K562 (cell line): ENCODE results near the gene TBXAS1. TPM values are rescaled to one million over a fixed set of nuclear protein-coding genes. Genes with fewer than 3 reads are reported as not detected.

Experiments used
- ATF3 ChIP-seq, 2 experiments: fragments of 450-650 bp in 1 of 2; sonication (generic) in 1 of 2; formaldehyde crosslinking in 1 of 2; IDR thresholded peaks in 1 of 2; conservative IDR thresholded peaks in 1 of 2; 2 replicates each; pipeline versions ENCODE4 v1.6.1 to v1.8.1; 2016 to 2023; ENCODE audit warnings: mild to moderate bottlenecking in 2 of 2, moderate library complexity in 2 of 2, inconsistent platforms in 1 of 2, missing genetic modification reagents in 1 of 2
- ATF7 ChIP-seq: fragments of 450-650 bp; IDR thresholded peaks from 2 replicates; pipeline ENCODE4 v1.7.1; 2014; ENCODE audit warnings: mild to moderate bottlenecking, moderate library complexity
- CHCHD3 ChIP-seq: fragments of 250-450 bp; sonication (Bioruptor Pico); IDR thresholded peaks from 2 replicates; pipeline ENCODE4 v2.1.2; 2022; ENCODE audit warnings: mild to moderate bottlenecking
- ELF4 ChIP-seq: fragments of 450-650 bp; formaldehyde crosslinking; IDR thresholded peaks from 2 replicates; pipeline ENCODE4 v1.4.0; 2022; ENCODE audit warnings: missing genetic modification characterization
- EZH2 ChIP-seq: IDR thresholded peaks from 2 replicates; pipeline ENCODE4 v1.6.1; 2012; ENCODE audit warnings: low read depth, mild to moderate bottlenecking, inconsistent platforms, low read length, borderline replicate concordance
- GABPB1 ChIP-seq: sonication (generic); formaldehyde crosslinking; IDR thresholded peaks from 2 replicates; pipeline ENCODE4 v1.8.0; 2022; ENCODE audit warnings: mild to moderate bottlenecking, missing genetic modification reagents
- GTF2A2 ChIP-seq: IDR thresholded peaks from 2 replicates; pipeline ENCODE4 v1.6.1; 2016; ENCODE audit warnings: mild to moderate bottlenecking, missing genetic modification characterization, missing compliant biosample characterization
- HEY1 ChIP-seq: fragments of 250-450 bp; sonication (Bioruptor Pico); IDR thresholded peaks from 2 replicates; pipeline ENCODE4 v1.5.0; 2020; ENCODE audit warnings: mild to moderate bottlenecking, moderate library complexity, borderline replicate concordance
- MED1 ChIP-seq: sonication (generic); formaldehyde crosslinking; IDR thresholded peaks from 2 replicates; pipeline ENCODE4 v1.8.1; 2023; ENCODE audit warnings: missing genetic modification reagents, borderline replicate concordance
- MEF2A ChIP-seq: IDR thresholded peaks from 2 replicates; pipeline ENCODE4 v1.6.1; 2011; ENCODE audit warnings: low read depth, mild to moderate bottlenecking, low read length, moderate library complexity; ENCODE audit not compliant: control insufficient read depth
- MEF2D ChIP-seq: conservative IDR thresholded peaks from 2 replicates; pipeline ENCODE4 v1.6.1; 2016; ENCODE audit warnings: low read depth, missing genetic modification characterization, missing compliant biosample characterization
- NEUROD1 ChIP-seq: fragments of 150-350 bp; IDR thresholded peaks from 2 replicates; pipeline ENCODE4 v1.6.1; 2014; ENCODE audit warnings: borderline replicate concordance, low read length, low read depth; ENCODE audit not compliant: partially characterized antibody
- PHF21A ChIP-seq: fragments of 450-650 bp; IDR thresholded peaks from 2 replicates; pipeline ENCODE4 v1.6.1; 2017; ENCODE audit warnings: low read depth, borderline replicate concordance
- RBM34 ChIP-seq: fragments of 200-400 bp; formaldehyde crosslinking; IDR thresholded peaks from 2 replicates; pipeline ENCODE4 v1.6.1; 2018; ENCODE audit warnings: low read length, borderline replicate concordance; ENCODE audit not compliant: insufficient read depth
- SAFB2 ChIP-seq: fragments of 200-400 bp; formaldehyde crosslinking; IDR thresholded peaks from 2 replicates; pipeline ENCODE4 v1.6.1; 2018; ENCODE audit warnings: borderline replicate concordance, low read length, low read depth, moderate library complexity; ENCODE audit not compliant: severe bottlenecking
- SMARCB1 ChIP-seq: IDR thresholded peaks from 2 replicates; pipeline ENCODE4 v1.6.1; 2011; ENCODE audit warnings: improper control_type of control experiment, low read depth; ENCODE audit not compliant: insufficient read length
- SOX6 ChIP-seq: fragments of 450-650 bp; IDR thresholded peaks from 2 replicates; pipeline ENCODE4 v1.6.1; 2014; ENCODE audit warnings: mild to moderate bottlenecking
- SREBF1 ChIP-seq: fragments of 150-350 bp; IDR thresholded peaks from 2 replicates; pipeline ENCODE4 v1.6.1; 2014; ENCODE audit warnings: antibody characterized with exemption, low read depth, low read length, borderline replicate concordance
- SREBF2 ChIP-seq: sonication (generic); formaldehyde crosslinking; IDR thresholded peaks from 2 replicates; pipeline ENCODE4 v1.4.0; 2020; ENCODE audit warnings: mild to moderate bottlenecking, missing genetic modification reagents
- ZC3H11A ChIP-seq: IDR thresholded peaks from 2 replicates; pipeline ENCODE4 v1.6.1; 2012; ENCODE audit warnings: low read depth, low read length, improper control_type of control experiment
- ZNF778 ChIP-seq: fragments of 450-650 bp; formaldehyde crosslinking; IDR thresholded peaks from 2 replicates; pipeline ENCODE4 v1.4.0; 2020; ENCODE audit warnings: mild to moderate bottlenecking, moderate library complexity
- polyA plus RNA-seq, 8 experiments: library from polyadenylated mRNA; depleted of rRNA in 4 of 8; stranded (reverse) in 5 of 8; unstranded in 3 of 8; fragments of >200 nt; fragmentation: Nextera tagmentation in 2 of 8; fragmentation: Illumina TruSeq in 1 of 8; extraction: Ambion mirVana in 2 of 8; extraction: Trizol in 1 of 8; gene quantifications; 2 replicates each; pipeline versions ENCODE4 v1.2.1 to v1.2.3, GENCODE V29; 2011 to 2014; ENCODE audit warnings: inconsistent platforms in 1 of 8, missing spikeins in 1 of 8
- total RNA-seq, 7 experiments: library from RNA; depleted of rRNA in 6 of 7; stranded (reverse); fragments of >200 nt in 6 of 7; fragmentation: Illumina TruSeq in 2 of 7; extraction: Trizol in 2 of 7; gene quantifications; 2 replicates each; pipeline versions ENCODE4 v1.2.1 to v1.2.3, GENCODE V29; 2011 to 2021; ENCODE audit warnings: low replicate concordance in 1 of 7
- TF ChIP-seq, protein P1 (sequence below): fragments of 450-650 bp; formaldehyde crosslinking; IDR thresholded peaks from 2 replicates; pipeline ENCODE4 v1.4.0; 2020; ENCODE audit warnings: mild to moderate bottlenecking, mixed read lengths
- TF ChIP-seq, protein P2 (sequence below), 2 experiments: fragments of 250-450 bp in 1 of 2; fragments of 450-650 bp in 1 of 2; sonication (Bioruptor Pico) in 1 of 2; IDR thresholded peaks; 2 replicates each; pipeline versions ENCODE4 v1.6.1 to v1.8.0; 2016 to 2021; ENCODE audit warnings: mild to moderate bottlenecking in 2 of 2, moderate library complexity in 2 of 2, missing compliant biosample characterization in 1 of 2, missing genetic modification characterization in 1 of 2
- TF ChIP-seq, protein P3 (sequence below): fragments of 200-400 bp; formaldehyde crosslinking; IDR thresholded peaks from 2 replicates; pipeline ENCODE4 v1.6.1; 2017; ENCODE audit warnings: mild to moderate bottlenecking, low read depth, low read length, moderate library complexity

TBXAS1 gene
- total and polyA plus RNA-seq, 9 of the 15 experiments (the other 6 are each of a cell fraction or from before 2014, with no cell fraction given) = 1.1 to 8.3 (median 1.9) TPM

DNA sequence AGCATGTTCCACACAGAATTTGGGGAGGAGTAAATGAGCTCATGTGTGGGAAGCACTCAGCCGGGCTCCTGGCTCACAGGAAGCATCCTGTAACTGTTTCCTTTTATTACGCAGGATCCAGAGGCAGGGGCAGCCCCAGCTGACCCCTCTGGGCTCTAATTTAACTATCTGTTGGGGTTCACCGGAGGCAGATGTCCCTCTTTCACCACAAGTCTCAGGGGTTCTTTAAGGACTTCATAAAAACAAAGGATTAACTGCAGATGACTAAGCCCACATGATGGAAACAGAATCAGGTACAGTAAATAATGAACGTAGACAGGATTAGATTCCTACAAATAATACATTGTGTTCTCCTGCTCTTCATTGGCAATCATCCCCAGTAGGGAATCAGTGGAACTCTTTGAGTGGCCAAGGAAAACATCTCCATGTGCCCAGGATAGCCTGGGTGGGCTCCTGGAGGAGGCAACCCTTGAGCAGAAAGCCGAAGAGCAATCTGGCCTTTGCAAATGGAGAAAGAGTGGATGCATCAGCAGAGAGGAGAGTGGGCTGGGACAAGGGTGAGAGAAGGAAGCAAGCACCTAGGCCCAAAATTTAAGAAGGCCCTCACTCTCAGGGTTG lies 24.6 kb downstream of the TBXAS1 start (continued):
- TF ChIP-seq, protein P1, sequence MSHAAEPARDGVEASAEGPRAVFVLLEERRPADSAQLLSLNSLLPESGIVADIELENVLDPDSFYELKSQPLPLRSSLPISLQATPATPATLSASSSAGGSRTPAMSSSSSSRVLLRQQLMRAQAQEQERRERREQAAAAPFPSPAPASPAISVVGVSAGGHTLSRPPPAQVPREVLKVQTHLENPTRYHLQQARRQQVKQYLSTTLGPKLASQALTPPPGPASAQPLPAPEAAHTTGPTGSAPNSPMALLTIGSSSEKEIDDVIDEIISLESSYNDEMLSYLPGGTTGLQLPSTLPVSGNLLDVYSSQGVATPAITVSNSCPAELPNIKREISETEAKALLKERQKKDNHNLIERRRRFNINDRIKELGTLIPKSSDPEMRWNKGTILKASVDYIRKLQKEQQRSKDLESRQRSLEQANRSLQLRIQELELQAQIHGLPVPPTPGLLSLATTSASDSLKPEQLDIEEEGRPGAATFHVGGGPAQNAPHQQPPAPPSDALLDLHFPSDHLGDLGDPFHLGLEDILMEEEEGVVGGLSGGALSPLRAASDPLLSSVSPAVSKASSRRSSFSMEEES (CRISPR knock-in tag) = no peak
- TF ChIP-seq ATF7 = no peak
- TF ChIP-seq, protein P2, sequence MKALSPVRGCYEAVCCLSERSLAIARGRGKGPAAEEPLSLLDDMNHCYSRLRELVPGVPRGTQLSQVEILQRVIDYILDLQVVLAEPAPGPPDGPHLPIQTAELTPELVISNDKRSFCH (CRISPR knock-in tag; IDR thresholded peaks at IDR 0.05) = no peak
- TF ChIP-seq, protein P2 (tag; IDR thresholded peaks at IDR 0.05) = peak; percentile 73
- no peak for TF ChIP-seq HEY1 (CRISPR knock-in tag)
- no peak for TF ChIP-seq SMARCB1
- no peak for TF ChIP-seq MEF2A
- peak; percentile 87 for TF ChIP-seq MEF2D (tag)
- TF ChIP-seq SREBF2 (CRISPR knock-in tag) = no peak
- TF ChIP-seq CHCHD3 = no peak
- no peak for TF ChIP-seq SOX6
- TF ChIP-seq GTF2A2 (tag) = no peak
- TF ChIP-seq ELF4 (CRISPR knock-in tag) = no peak
- TF ChIP-seq ATF3 (IDR thresholded peaks at IDR 0.05) = no peak
- no peak for TF ChIP-seq ATF3 (CRISPR knock-in tag; conservative IDR thresholded peaks at IDR 0.05)
- TF ChIP-seq NEUROD1 = no peak
- no peak for TF ChIP-seq MED1 (CRISPR knock-in tag)
- TF ChIP-seq SAFB2 = no peak
- peak; percentile 29; the same call in 1 of the 2 replicates for TF ChIP-seq GABPB1 (CRISPR knock-in tag)
- TF ChIP-seq ZC3H11A = no peak
- no peak for TF ChIP-seq ZNF778 (CRISPR knock-in tag)
- TF ChIP-seq EZH2 = no peak
- no peak for TF ChIP-seq SREBF1
- no peak for TF ChIP-seq PHF21A
- TF ChIP-seq, protein P3, sequence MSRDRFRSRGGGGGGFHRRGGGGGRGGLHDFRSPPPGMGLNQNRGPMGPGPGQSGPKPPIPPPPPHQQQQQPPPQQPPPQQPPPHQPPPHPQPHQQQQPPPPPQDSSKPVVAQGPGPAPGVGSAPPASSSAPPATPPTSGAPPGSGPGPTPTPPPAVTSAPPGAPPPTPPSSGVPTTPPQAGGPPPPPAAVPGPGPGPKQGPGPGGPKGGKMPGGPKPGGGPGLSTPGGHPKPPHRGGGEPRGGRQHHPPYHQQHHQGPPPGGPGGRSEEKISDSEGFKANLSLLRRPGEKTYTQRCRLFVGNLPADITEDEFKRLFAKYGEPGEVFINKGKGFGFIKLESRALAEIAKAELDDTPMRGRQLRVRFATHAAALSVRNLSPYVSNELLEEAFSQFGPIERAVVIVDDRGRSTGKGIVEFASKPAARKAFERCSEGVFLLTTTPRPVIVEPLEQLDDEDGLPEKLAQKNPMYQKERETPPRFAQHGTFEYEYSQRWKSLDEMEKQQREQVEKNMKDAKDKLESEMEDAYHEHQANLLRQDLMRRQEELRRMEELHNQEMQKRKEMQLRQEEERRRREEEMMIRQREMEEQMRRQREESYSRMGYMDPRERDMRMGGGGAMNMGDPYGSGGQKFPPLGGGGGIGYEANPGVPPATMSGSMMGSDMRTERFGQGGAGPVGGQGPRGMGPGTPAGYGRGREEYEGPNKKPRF = no peak
- TF ChIP-seq RBM34 = no peak
